OCI-LY3 (cell line): ENCODE results near the gene DLX3.

Experiments
- EZH2phosphoT487 ChIP-seq: fragments of 200-600 bp; shearing (Covaris generic); IDR thresholded peaks from 2 replicates; pipeline ENCODE4 v1.6.1; 2018; ENCODE audit warnings: antibody characterized with exemption, mixed run types, low read depth
- TF ChIP-seq, protein P1 (sequence below): fragments of 200-600, 300-600 bp; sonication (generic); IDR thresholded peaks from 2 replicates; pipeline ENCODE4 v1.5.1; 2014; ENCODE audit warnings: antibody characterized with exemption, low read length, low read depth

DNA sequence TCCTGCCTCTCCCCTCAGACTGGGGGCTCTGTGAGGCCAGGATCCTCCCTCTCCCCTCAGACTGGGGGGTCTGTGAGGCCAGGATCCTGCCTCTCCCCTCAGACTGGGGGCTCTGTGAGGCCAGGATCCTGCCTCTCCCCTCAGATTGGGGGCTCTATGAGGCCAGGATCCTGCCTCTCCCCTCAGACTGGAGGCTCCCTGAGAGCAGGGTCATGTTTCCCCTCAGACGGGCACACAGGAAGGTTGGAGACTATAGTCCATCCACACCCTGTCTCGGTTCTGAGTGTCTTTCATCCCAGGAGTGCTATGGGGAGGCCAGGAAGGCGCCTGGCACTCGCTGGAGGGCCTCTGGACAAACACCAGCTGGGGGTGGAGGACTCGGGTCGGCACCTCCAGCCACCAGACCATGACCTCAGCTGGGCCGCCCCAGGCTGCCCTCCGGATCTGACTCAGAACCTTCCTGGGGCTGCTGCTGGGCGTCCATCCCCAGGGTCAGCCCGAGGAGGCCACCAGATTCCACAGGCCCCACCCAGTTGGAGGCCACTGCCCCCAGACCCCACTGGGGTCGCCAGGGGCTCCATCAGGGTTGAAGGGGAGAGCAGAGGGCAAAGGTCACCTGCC is 48.0 kb downstream of the DLX3 start:
- TF ChIP-seq, protein P1, sequence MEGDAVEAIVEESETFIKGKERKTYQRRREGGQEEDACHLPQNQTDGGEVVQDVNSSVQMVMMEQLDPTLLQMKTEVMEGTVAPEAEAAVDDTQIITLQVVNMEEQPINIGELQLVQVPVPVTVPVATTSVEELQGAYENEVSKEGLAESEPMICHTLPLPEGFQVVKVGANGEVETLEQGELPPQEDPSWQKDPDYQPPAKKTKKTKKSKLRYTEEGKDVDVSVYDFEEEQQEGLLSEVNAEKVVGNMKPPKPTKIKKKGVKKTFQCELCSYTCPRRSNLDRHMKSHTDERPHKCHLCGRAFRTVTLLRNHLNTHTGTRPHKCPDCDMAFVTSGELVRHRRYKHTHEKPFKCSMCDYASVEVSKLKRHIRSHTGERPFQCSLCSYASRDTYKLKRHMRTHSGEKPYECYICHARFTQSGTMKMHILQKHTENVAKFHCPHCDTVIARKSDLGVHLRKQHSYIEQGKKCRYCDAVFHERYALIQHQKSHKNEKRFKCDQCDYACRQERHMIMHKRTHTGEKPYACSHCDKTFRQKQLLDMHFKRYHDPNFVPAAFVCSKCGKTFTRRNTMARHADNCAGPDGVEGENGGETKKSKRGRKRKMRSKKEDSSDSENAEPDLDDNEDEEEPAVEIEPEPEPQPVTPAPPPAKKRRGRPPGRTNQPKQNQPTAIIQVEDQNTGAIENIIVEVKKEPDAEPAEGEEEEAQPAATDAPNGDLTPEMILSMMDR, result no peak
- no peak for TF ChIP-seq EZH2phosphoT487
